Tibial nerve (tissue), 4 donors: Measurements from ENCODE around the gene ZBTB5. TPM values are rescaled to one million over a fixed set of nuclear protein-coding genes. Genes with fewer than 3 reads are reported as not detected.

Source experiments
- DNase-seq, 2 donors: peaks; one replicate each; pipeline ENCODE4 v3.0.0-alpha.2; 2019; ENCODE audit warnings: low spot score in 2 of 2
- H3K27ac ChIP-seq, 4 donors: fragments of 200-600 bp; sonication (generic) in 3 of 4; one replicate each; pipeline ENCODE4 v1.5.1; 2017 to 2019; ENCODE audit warnings: mild to moderate bottlenecking in 1 of 4
- H3K27me3 ChIP-seq, 2 donors: fragments of 200-600 bp; sonication (generic) in 1 of 2; one replicate each; pipeline versions ENCODE4 v1.5.1 to v1.6.0; 2017 to 2019
- H3K36me3 ChIP-seq, 3 donors: fragments of 200-600 bp; sonication (generic); one replicate each; pipeline ENCODE4 v1.5.1; 2018 to 2019
- H3K4me1 ChIP-seq, 4 donors: fragments of 200-600 bp; sonication (generic) in 3 of 4; one replicate each; pipeline ENCODE4 v1.5.1; 2017 to 2019
- H3K4me3 ChIP-seq, 4 donors: fragments of 200-600 bp; sonication (generic) in 3 of 4; one replicate each; pipeline ENCODE4 v1.5.1; 2017 to 2019; ENCODE audit warnings: mild to moderate bottlenecking in 1 of 4, moderate library complexity in 1 of 4
- H3K9me3 ChIP-seq, 4 donors: fragments of 200-600 bp; sonication (generic) in 3 of 4; one replicate each; pipeline ENCODE4 v1.5.1; 2017 to 2019
- CTCF ChIP-seq, 5 experiments: fragments of 200-600 bp in 3 of 5; fragments of 450-650 bp in 2 of 5; sonication (generic) in 3 of 5; IDR thresholded peaks; one replicate each; pipeline ENCODE4 v1.5.1; 2016 to 2019; ENCODE audit warnings: antibody characterized with exemption in 5 of 5, mild to moderate bottlenecking in 3 of 5, moderate library complexity in 2 of 5
- EP300 ChIP-seq, 2 donors: sonication (generic); formaldehyde crosslinking; IDR thresholded peaks; one replicate each; pipeline ENCODE4 v1.6.1; 2017; ENCODE audit warnings: antibody characterized with exemption in 2 of 2, mild to moderate bottlenecking in 1 of 2
- POLR2A ChIP-seq, 2 donors: fragments of 450-650 bp; IDR thresholded peaks; one replicate each; pipeline ENCODE4 v1.6.1; 2017; ENCODE audit warnings: antibody characterized with exemption in 2 of 2, mild to moderate bottlenecking in 2 of 2, moderate library complexity in 2 of 2
- WGBS, 2 donors: methylation state at CpG; one replicate each; pipeline ENCODE4 v1.1.5; 2018; 5-methylcytosine and 5-hydroxymethylcytosine counted together
- total RNA-seq, 4 donors: library from RNA; depleted of rRNA; stranded (reverse); fragments of >200 nt; gene quantifications; one replicate each; pipeline ENCODE4 v1.1.0, GENCODE V29; 2016

The ZBTB5 gene
- total RNA-seq, 4 donors from 2014 or later, result 9.6 to 15.1 (median 13.5) TPM

- Histone ChIP-seq H3K9me3 (peaks cover 0 to 9% (median 0%) of the 10 kb centered on the region in 4 donors), H3K27me3 (no peaks in the 10 kb centered on the region), H3K4me1 (peaks cover 0 to 45% (median 8%) of the 10 kb centered on the region in 4 donors), H3K36me3 (peaks cover 0 to 11% (median 0%) of the 10 kb centered on the region in 3 donors), H3K27ac (peak overlapping the region in 1 of 4 donors; percentile 1), H3K4me3 (no peak overlapping the region)
- DNase-seq, result no peak
- TF ChIP-seq EP300 (IDR thresholded peaks at IDR 0.05) (no peak), POLR2A (IDR thresholded peaks at IDR 0.05) (no peak), CTCF (IDR thresholded peaks at IDR 0.05) (no peak)
- WGBS, 2 donors, result 82 to 91% methylated on average over 1 of the region's 1 CpG
Observed at GRCh38 chr9:37453827-37454226, 11.4 kb downstream of the ZBTB5 start.

- WGBS, 2 donors, result 72 to 77% methylated on average over 1 of the region's 1 CpG
- TF ChIP-seq EP300 (IDR thresholded peaks at IDR 0.05) (no peak), POLR2A (IDR thresholded peaks at IDR 0.05) (no peak), CTCF (IDR thresholded peaks at IDR 0.05) (no peak)
- DNase-seq, result no peak
- peaks cover 0 to 43% (median 8%) of the 10 kb centered on the region in 4 donors for H3K4me1 ChIP-seq
- H3K36me3 ChIP-seq, result peaks cover 0 to 11% (median 0%) of the 10 kb centered on the region in 3 donors
- H3K27ac ChIP-seq, result no peak overlapping the region
- H3K4me3 ChIP-seq, result no peak overlapping the region
- H3K9me3 ChIP-seq, result peaks cover 0 to 9% (median 0%) of the 10 kb centered on the region in 4 donors
- no peaks in the 10 kb centered on the region for H3K27me3 ChIP-seq
Observed at GRCh38 chr9:37452611-37453010, 12.6 kb downstream of the ZBTB5 start.

GRCh38 chr9:37451628-37452027, 13.6 kb downstream of the ZBTB5 start:
- Histone ChIP-seq H3K9me3 (peaks cover 0 to 9% (median 0%) of the 10 kb centered on the region in 4 donors), H3K4me1 (peaks cover 0 to 42% (median 8%) of the 10 kb centered on the region in 4 donors), H3K36me3 (peaks cover 0 to 11% (median 0%) of the 10 kb centered on the region in 3 donors), H3K27ac (peak overlapping the region in 1 of 4 donors; percentile 53), H3K27me3 (no peaks in the 10 kb centered on the region), H3K4me3 (no peak overlapping the region)
- WGBS, 2 donors, result 81 to 84% methylated on average over 3 of the region's 3 CpGs
- no peak for TF ChIP-seq EP300 (IDR thresholded peaks at IDR 0.05)
- TF ChIP-seq CTCF (IDR thresholded peaks at IDR 0.05), result no peak
- TF ChIP-seq POLR2A (IDR thresholded peaks at IDR 0.05), result no peak
- DNase-seq, result no peak

- no peak overlapping the region for H3K27ac ChIP-seq
- peaks cover 0 to 43% (median 8%) of the 10 kb centered on the region in 4 donors for H3K4me1 ChIP-seq
Observed at GRCh38 chr9:37449862-37450632, 15.2 kb downstream of the ZBTB5 start.

More at GRCh38 chr9:37449862-37450632, 15.2 kb downstream of the ZBTB5 start:
- DNase-seq, result no peak
- 57 to 65% methylated on average over 12 of the region's 12 CpGs for WGBS, 2 donors
- no peak overlapping the region for H3K4me3 ChIP-seq
- H3K27me3 ChIP-seq, result no peaks in the 10 kb centered on the region
- peaks cover 0 to 4% (median 0%) of the 10 kb centered on the region in 3 donors for H3K36me3 ChIP-seq
- peaks cover 0 to 3% (median 0%) of the 10 kb centered on the region in 4 donors for H3K9me3 ChIP-seq
- TF ChIP-seq CTCF (IDR thresholded peaks at IDR 0.05) (no peak), POLR2A (IDR thresholded peaks at IDR 0.05) (no peak), EP300 (IDR thresholded peaks at IDR 0.05) (no peak)
